Measurements from ENCODE around the gene BTBD7. TPM values are rescaled to one million over a fixed set of nuclear protein-coding genes. Genes with fewer than 3 reads are reported as not detected.
A peak's percentile ranks its signal among the peaks of the same experiment; 100 is the strongest.

BTBD7 gene, protein sequence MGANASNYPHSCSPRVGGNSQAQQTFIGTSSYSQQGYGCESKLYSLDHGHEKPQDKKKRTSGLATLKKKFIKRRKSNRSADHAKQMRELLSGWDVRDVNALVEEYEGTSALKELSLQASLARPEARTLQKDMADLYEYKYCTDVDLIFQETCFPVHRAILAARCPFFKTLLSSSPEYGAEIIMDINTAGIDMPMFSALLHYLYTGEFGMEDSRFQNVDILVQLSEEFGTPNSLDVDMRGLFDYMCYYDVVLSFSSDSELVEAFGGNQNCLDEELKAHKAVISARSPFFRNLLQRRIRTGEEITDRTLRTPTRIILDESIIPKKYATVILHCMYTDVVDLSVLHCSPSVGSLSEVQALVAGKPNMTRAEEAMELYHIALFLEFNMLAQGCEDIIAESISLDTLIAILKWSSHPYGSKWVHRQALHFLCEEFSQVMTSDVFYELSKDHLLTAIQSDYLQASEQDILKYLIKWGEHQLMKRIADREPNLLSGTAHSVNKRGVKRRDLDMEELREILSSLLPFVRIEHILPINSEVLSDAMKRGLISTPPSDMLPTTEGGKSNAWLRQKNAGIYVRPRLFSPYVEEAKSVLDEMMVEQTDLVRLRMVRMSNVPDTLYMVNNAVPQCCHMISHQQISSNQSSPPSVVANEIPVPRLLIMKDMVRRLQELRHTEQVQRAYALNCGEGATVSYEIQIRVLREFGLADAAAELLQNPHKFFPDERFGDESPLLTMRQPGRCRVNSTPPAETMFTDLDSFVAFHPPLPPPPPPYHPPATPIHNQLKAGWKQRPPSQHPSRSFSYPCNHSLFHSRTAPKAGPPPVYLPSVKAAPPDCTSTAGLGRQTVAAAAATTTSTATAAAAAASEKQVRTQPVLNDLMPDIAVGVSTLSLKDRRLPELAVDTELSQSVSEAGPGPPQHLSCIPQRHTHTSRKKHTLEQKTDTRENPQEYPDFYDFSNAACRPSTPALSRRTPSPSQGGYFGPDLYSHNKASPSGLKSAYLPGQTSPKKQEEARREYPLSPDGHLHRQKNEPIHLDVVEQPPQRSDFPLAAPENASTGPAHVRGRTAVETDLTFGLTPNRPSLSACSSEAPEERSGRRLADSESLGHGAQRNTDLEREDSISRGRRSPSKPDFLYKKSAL
- total RNA-seq (2011; cell fraction: chromatin; rRNA removed; ENCODE audit: low replicate concordance), result 9.3 and 32.8 TPM in 2 replicates
- total RNA-seq (2011; cell fraction: nucleolus; rRNA removed), result 6.2 and 9.1 TPM in 2 replicates
- total RNA-seq (2011; cell fraction: nucleoplasm; rRNA removed), result 11.4 and 16.4 TPM in 2 replicates
- 5.3 and 5.8 TPM in 2 replicates for total RNA-seq (2014; rRNA removed)
- total RNA-seq (2014; rRNA removed; fragmentation: Illumina TruSeq; extraction: Trizol), result 8.5 and 9.6 TPM in 2 replicates
- 8.7 and 9.8 TPM in 2 replicates for total RNA-seq (2015; rRNA removed; fragmentation: Illumina TruSeq; extraction: Trizol)
- total RNA-seq (2021), result 12.3 and 12.9 TPM in 2 replicates
- polyA plus RNA-seq (2011; rRNA removed), result 7.1 and 7.6 TPM in 2 replicates
- polyA plus RNA-seq (2011; cell fraction: cytosol; rRNA removed), result 5.3 and 6.2 TPM in 2 replicates
- 5.9 and 7.2 TPM in 2 replicates for polyA plus RNA-seq (2011; cell fraction: nucleus; rRNA removed)
- 5.0 TPM in 2 replicates for polyA plus RNA-seq (2012)
- 5.8 and 6.2 TPM in 2 replicates for polyA plus RNA-seq (2014; fragmentation: Illumina TruSeq; extraction: Trizol)
- polyA plus RNA-seq (2014; fragmentation: Nextera tagmentation; extraction: Ambion mirVana), result 1 to 10 TPM; 2.5 to 4.5 TPM
- polyA plus RNA-seq (2014; rRNA removed), result 4.5 and 5.2 TPM in 2 replicates
- polyA minus RNA-seq (2011; rRNA and poly(A)+ RNA removed), result 15.0 and 16.7 TPM in 2 replicates
- polyA minus RNA-seq (2011; cell fraction: cytosol; rRNA and poly(A)+ RNA removed), result 7.6 and 9.7 TPM in 2 replicates
- 3.8 and 5.8 TPM in 2 replicates for polyA minus RNA-seq (2011; cell fraction: nucleus; rRNA and poly(A)+ RNA removed)
- percentile 67 among the genes with signal in this experiment for Bru-seq, nascent RNA
- percentile 76 among the genes with signal in this experiment for BruChase-seq, experiment 1, labeled RNA remaining after a 2-hour chase
- BruChase-seq, experiment 2, labeled RNA remaining after a 6-hour chase, result percentile 77 among the genes with signal in this experiment
- long read RNA-seq, experiment 1, full-length matches to known transcripts, result 7 of 63 reads
- long read RNA-seq, experiment 1, partial matches to known transcripts, result 22 of 63 reads
- long read RNA-seq, experiment 1, other reads (novel, unspliced or antisense), result 34 of 63 reads
- long read RNA-seq, experiment 2, full-length matches to known transcripts, result 1 of 6 reads
- long read RNA-seq, experiment 2, partial matches to known transcripts, result 1 of 6 reads
- long read RNA-seq, experiment 2, other reads (novel, unspliced or antisense), result 4 of 6 reads
- long read RNA-seq, experiment 3, result 0 reads

DNA sequence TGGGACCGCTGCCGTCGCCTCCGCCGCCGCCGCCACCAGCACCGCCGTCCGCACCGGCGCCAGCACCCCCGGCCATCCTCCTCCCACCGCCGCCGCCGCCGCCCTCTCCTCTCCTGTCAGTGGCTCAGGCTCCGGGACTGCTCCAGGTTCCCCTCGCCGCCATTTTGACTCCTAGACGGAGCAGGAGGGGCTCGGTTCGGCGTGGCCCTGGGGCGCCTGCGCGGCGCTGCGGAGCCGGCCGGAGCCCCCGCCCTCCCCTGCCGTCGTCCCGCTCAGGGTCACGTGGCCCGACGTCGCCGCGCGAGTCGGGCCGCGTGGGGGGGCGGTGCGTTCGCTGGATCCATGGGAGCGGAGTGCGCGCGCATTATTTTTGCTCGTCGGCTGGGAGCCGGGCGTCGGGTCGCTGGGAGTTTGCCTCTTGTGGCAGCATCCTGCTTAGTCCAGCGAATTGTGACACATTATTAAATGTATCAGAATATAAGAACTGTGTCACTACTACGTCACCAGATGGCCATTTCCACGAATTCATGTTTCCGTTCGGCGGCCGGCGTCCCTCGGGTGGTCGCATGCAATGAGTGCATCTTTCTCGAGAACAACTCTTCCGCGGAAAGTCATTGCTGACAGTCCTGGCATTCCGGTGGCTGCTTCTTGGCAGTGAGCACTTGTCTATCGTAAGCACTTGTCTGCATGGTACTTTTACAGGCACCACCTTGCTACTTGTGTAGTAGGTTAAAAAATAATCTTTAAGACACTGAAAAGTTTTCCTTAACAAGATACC is at the start of gene BTBD7:
BTBD7 (minus strand) TSS at position 184 of the 778 bp plus-strand sequence. CDS start 36,985 bp downstream, outside the sequence.
- Histone ChIP-seq H3K27me3 (ENCODE audit: control insufficient read depth in 2 of 2, insufficient read depth in 2 of 2, low read length in 2 of 2) (no peaks in the 10 kb centered on the region), H3K9me3 (replicated peaks; ENCODE audit: control insufficient read depth, insufficient read depth, low read depth, low read length) (no peaks in the 10 kb centered on the region), H3K36me3 (ENCODE audit: control insufficient read depth, insufficient read depth, low read length) (no peaks in the 10 kb centered on the region), H3K27ac (ENCODE audit: extremely low read depth, low read depth, low read length) (peak within 1 kb of the TSS; percentile 88), H3K9ac (ENCODE audit: insufficient read depth in 1 of 2, low read depth in 2 of 2, low read length in 2 of 2) (peak within 1 kb of the TSS; percentile 85 to 93), H2AFZ (ENCODE audit: low read depth, low read length) (peak within 1 kb of the TSS; percentile 97), H3K4me2 (ENCODE audit: insufficient read depth, low read length) (peak within 1 kb of the TSS; percentile 95), H3K4me3 (peak within 1 kb of the TSS; percentile 86), H3K79me2 (ENCODE audit: control insufficient read depth, insufficient read depth, low read length) (peaks cover 58% of the 10 kb centered on the region), H3K9me1 (ENCODE audit: control insufficient read depth, insufficient read depth, low read length) (no peaks in the 10 kb centered on the region), H3K4me1 (replicated peaks in 1 of 2; ENCODE audit: control insufficient read depth in 2 of 2, insufficient read depth in 2 of 2, low read length in 2 of 2) (peaks cover 3 to 8% of the 10 kb centered on the region in 2 experiments; a peak in 4 of 5 replicates), H4K20me1 (replicated peaks; ENCODE audit: control insufficient read depth, insufficient read depth, low read length) (peaks cover 5% of the 10 kb centered on the region; the same call in 1 of the 2 replicates)
- ChIA-PET POLR2A (no interaction called here), CTCF (ENCODE audit: low intra/inter-chr PET ratio) (interaction anchor here (1.1 kb wide), 1 partner anchor 11 kb away, joined by 3 read pairs; no protein-coding TSS in a partner anchor)
- DNase-seq (ENCODE audit: extremely low read depth in 1 of 4, low spot score in 3 of 4), result peak; percentile 88 to 94 (median 90)
- peak; percentile 72 for FAIRE-seq
- BruUV-seq (replicated peaks), result TSS peak; percentile 87
- under 1% methylated on average over 23 of the region's 74 CpGs for WGBS (ENCODE audit: insufficient coverage, low coverage, missing lambda C conversion rate)
- ATAC-seq, result peak; percentile 92
- in situ Hi-C loops (cut with MboI), result no loop called here
- intact Hi-C loops (cut with micrococcal nuclease), result loop anchor here (1.0 to 5.0 kb wide), 3 partner anchors 51 to 126 kb away; partner anchors contain the start of genes GON7 and UBR7
- TF ChIP-seq, protein P1, sequence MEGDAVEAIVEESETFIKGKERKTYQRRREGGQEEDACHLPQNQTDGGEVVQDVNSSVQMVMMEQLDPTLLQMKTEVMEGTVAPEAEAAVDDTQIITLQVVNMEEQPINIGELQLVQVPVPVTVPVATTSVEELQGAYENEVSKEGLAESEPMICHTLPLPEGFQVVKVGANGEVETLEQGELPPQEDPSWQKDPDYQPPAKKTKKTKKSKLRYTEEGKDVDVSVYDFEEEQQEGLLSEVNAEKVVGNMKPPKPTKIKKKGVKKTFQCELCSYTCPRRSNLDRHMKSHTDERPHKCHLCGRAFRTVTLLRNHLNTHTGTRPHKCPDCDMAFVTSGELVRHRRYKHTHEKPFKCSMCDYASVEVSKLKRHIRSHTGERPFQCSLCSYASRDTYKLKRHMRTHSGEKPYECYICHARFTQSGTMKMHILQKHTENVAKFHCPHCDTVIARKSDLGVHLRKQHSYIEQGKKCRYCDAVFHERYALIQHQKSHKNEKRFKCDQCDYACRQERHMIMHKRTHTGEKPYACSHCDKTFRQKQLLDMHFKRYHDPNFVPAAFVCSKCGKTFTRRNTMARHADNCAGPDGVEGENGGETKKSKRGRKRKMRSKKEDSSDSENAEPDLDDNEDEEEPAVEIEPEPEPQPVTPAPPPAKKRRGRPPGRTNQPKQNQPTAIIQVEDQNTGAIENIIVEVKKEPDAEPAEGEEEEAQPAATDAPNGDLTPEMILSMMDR (IDR thresholded peaks at IDR 0.05 in 2 of 3, conservative IDR thresholded peaks at IDR 0.05 in 1 of 3; ENCODE audit: insufficient read depth in 2 of 3, low read depth in 1 of 3, low read length in 3 of 3), result peak in 2 of 3 experiments; percentile 2 to 11; a peak in 1 of 6 replicates
- TF ChIP-seq ZNF175 (CRISPR knock-in tag; IDR thresholded peaks at IDR 0.05; ENCODE audit: low read depth) (no peak), ZNF133 (CRISPR knock-in tag; IDR thresholded peaks at IDR 0.05) (no peak), YBX1 (IDR thresholded peaks at IDR 0.05) (no peak), RB1 (IDR thresholded peaks at IDR 0.05; ENCODE audit: low read depth) (peak; percentile 39; the same call in 1 of the 2 replicates)
- TF ChIP-seq, protein P2, sequence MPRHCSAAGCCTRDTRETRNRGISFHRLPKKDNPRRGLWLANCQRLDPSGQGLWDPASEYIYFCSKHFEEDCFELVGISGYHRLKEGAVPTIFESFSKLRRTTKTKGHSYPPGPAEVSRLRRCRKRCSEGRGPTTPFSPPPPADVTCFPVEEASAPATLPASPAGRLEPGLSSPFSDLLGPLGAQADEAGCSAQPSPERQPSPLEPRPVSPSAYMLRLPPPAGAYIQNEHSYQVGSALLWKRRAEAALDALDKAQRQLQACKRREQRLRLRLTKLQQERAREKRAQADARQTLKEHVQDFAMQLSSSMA (CRISPR knock-in tag; IDR thresholded peaks at IDR 0.05), result no peak

All from K562 (cell line).